ENCODE data around the gene BRCA1.

BRCA1 gene

GRCh38 chr17:43028221-43028861 is 96.8 kb downstream of the BRCA1 start:
- no peaks in the 10 kb centered on the region for H3K9me2 ChIP-seq (replicated peaks; ENCODE audit: insufficient read depth, low read length)
- TF ChIP-seq EZH2phosphoT487 (IDR thresholded peaks at IDR 0.05; ENCODE audit: low read length) (no peak), EZH2 (optimal IDR thresholded peaks at IDR 0.05; ENCODE audit: low read depth, low read length) (no peak)
- no peaks in the 10 kb centered on the region for H3K27me3 ChIP-seq (replicated peaks; ENCODE audit: insufficient read depth, low read length)
- no peaks in the 10 kb centered on the region for H3K4me1 ChIP-seq (ENCODE audit: low read length)
- H3K9ac ChIP-seq (ENCODE audit: low read length), result no peak overlapping the region
- no peak overlapping the region for H3K27ac ChIP-seq (ENCODE audit: low read length)
- H3K36me3 ChIP-seq (replicated peaks; ENCODE audit: insufficient read depth, low read length), result no peaks in the 10 kb centered on the region
- no peak overlapping the region for H3K4me2 ChIP-seq (ENCODE audit: low read depth, low read length)
- DNase-seq, result no peak
- H3K9me3 ChIP-seq (replicated peaks; ENCODE audit: insufficient read depth, low read length), result no peaks in the 10 kb centered on the region
- no peaks in the 10 kb centered on the region for H3F3A ChIP-seq (ENCODE audit: insufficient read depth, low read length)
- H2AFZ ChIP-seq (ENCODE audit: low read length), result no peak overlapping the region
- no peaks in the 10 kb centered on the region for H3K79me2 ChIP-seq (ENCODE audit: low read length)
- H3K4me3 ChIP-seq (ENCODE audit: low read length), result no peak overlapping the region
- H4K20me1 ChIP-seq (ENCODE audit: insufficient read depth, low read length), result no peaks in the 10 kb centered on the region

- no peak overlapping the region for H3K27ac ChIP-seq (ENCODE audit: low read length)
- no peak for DNase-seq
- H3K4me2 ChIP-seq (ENCODE audit: low read depth, low read length), result no peak overlapping the region
- no peak overlapping the region for H3K4me3 ChIP-seq (ENCODE audit: low read length)
- no peaks in the 10 kb centered on the region for H3F3A ChIP-seq (ENCODE audit: insufficient read depth, low read length)
- H4K20me1 ChIP-seq (ENCODE audit: insufficient read depth, low read length), result no peaks in the 10 kb centered on the region
- no peaks in the 10 kb centered on the region for H3K27me3 ChIP-seq (replicated peaks; ENCODE audit: insufficient read depth, low read length)
- H3K79me2 ChIP-seq (ENCODE audit: low read length), result no peaks in the 10 kb centered on the region
- no peaks in the 10 kb centered on the region for H3K4me1 ChIP-seq (ENCODE audit: low read length)
- H3K9ac ChIP-seq (ENCODE audit: low read length), result no peak overlapping the region
- no peaks in the 10 kb centered on the region for H3K36me3 ChIP-seq (replicated peaks; ENCODE audit: insufficient read depth, low read length)
- no peak for TF ChIP-seq EZH2 (optimal IDR thresholded peaks at IDR 0.05; ENCODE audit: low read depth, low read length)
- TF ChIP-seq CTCF (IDR thresholded peaks at IDR 0.05; ENCODE audit: low read length), result no peak
- no peak for TF ChIP-seq EZH2phosphoT487 (IDR thresholded peaks at IDR 0.05; ENCODE audit: low read length)
- H3K9me3 ChIP-seq (replicated peaks; ENCODE audit: insufficient read depth, low read length), result no peaks in the 10 kb centered on the region
- no peaks in the 10 kb centered on the region for H3K9me2 ChIP-seq (replicated peaks; ENCODE audit: insufficient read depth, low read length)
- no peak overlapping the region for H2AFZ ChIP-seq (ENCODE audit: low read length)
These were observed 97.8 kb downstream of the BRCA1 start for GRCh38 chr17:43027091-43028032.

DNA sequence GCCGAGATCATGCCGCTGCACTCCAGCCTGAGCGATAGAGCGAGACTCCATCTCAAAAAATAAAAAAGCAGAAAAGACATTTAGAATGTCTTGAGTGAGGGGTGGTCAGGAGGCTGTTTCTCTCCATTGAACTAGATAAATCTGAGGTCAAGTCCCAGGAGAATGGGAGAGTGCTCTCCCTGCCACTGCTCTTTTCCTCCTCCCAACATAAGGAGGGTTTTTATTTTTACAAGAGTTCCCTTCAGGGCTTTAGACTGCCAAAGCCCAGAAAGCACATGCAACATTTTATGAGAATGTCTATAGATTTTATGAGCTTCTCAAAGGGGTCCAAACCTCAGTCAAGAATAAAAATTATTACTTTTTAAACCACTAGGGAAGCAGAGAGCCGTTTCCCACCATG is 98.6 kb downstream of the BRCA1 start:
- Histone ChIP-seq H2AFZ (ENCODE audit: low read length) (no peak overlapping the region), H3K27ac (ENCODE audit: low read length) (no peak overlapping the region), H4K20me1 (ENCODE audit: insufficient read depth, low read length) (no peaks in the 10 kb centered on the region), H3K9me2 (replicated peaks; ENCODE audit: insufficient read depth, low read length) (no peaks in the 10 kb centered on the region), H3F3A (ENCODE audit: insufficient read depth, low read length) (peaks cover 5% of the 10 kb centered on the region; the same call in 1 of the 2 replicates), H3K79me2 (ENCODE audit: low read length) (no peaks in the 10 kb centered on the region), H3K9ac (ENCODE audit: low read length) (no peak overlapping the region), H3K9me3 (replicated peaks; ENCODE audit: insufficient read depth, low read length) (no peaks in the 10 kb centered on the region), H3K4me2 (ENCODE audit: low read depth, low read length) (no peak overlapping the region), H3K36me3 (replicated peaks; ENCODE audit: insufficient read depth, low read length) (no peaks in the 10 kb centered on the region), H3K27me3 (replicated peaks; ENCODE audit: insufficient read depth, low read length) (no peaks in the 10 kb centered on the region), H3K4me3 (ENCODE audit: low read length) (no peak overlapping the region), H3K4me1 (ENCODE audit: low read length) (no peaks in the 10 kb centered on the region)
- TF ChIP-seq CTCF (IDR thresholded peaks at IDR 0.05; ENCODE audit: low read length) (no peak), EZH2 (optimal IDR thresholded peaks at IDR 0.05; ENCODE audit: low read depth, low read length) (no peak), EZH2phosphoT487 (IDR thresholded peaks at IDR 0.05; ENCODE audit: low read length) (no peak)
- DNase-seq, result no peak
